Progenitor cell of endocrine pancreas (in vitro differentiated cells): ENCODE results near the gene THAP12. TPM values are rescaled to one million over a fixed set of nuclear protein-coding genes. Genes with fewer than 3 reads are reported as not detected.

ENCODE experiments used
- DNase-seq: peaks from one replicate; pipeline ENCODE4 v3.0.0; 2021; ENCODE audit warnings: low spot score; ENCODE audit not compliant: unreplicated experiment
- H3K27ac Mint-ChIP-seq: 2 replicates; pipeline ENCODE4 v1.8.0; 2021; ENCODE audit warnings: mild to moderate bottlenecking, moderate library complexity, mixed read lengths
- H3K27me3 Mint-ChIP-seq: 2 replicates; pipeline ENCODE4 v1.8.0; 2021; ENCODE audit warnings: mixed read lengths
- H3K36me3 Mint-ChIP-seq: 2 replicates; pipeline ENCODE4 v1.8.0; 2022; ENCODE audit warnings: mixed read lengths; ENCODE audit not compliant: insufficient read depth
- H3K4me1 Mint-ChIP-seq: 2 replicates; pipeline ENCODE4 v1.8.0; 2021; ENCODE audit warnings: low read depth, mixed read lengths
- H3K4me3 Mint-ChIP-seq: 2 replicates; pipeline ENCODE4 v1.8.0; 2021; ENCODE audit warnings: low read depth, mild to moderate bottlenecking, moderate library complexity, mixed read lengths
- H3K9me3 Mint-ChIP-seq: 2 replicates; pipeline ENCODE4 v1.8.0; 2021; ENCODE audit warnings: low read depth, mixed read lengths
- CTCF ChIP-seq: fragments of 200-600 bp; sonication (generic); IDR thresholded peaks from one replicate; pipeline ENCODE4 v1.5.0; 2021; ENCODE audit warnings: antibody characterized with exemption, mild to moderate bottlenecking; ENCODE audit not compliant: unreplicated experiment
- total RNA-seq: library from RNA; stranded (reverse); gene quantifications from 2 replicates; pipeline ENCODE4 v1.2.1, GENCODE V29; 2021

THAP12 gene
- total RNA-seq, 1 donor from 2014 or later = 51.1 TPM

- no peak for TF ChIP-seq CTCF
- peaks cover 23% of the 10 kb centered on the region for H3K4me1 Mint-ChIP-seq
These were observed 15.8 kb downstream of the THAP12 start for GRCh38 chr11:76365038-76365679.

GRCh38 chr11:76362716-76363115, 18.2 kb downstream of the THAP12 start:
- no peaks in the 10 kb centered on the region for H3K9me3 Mint-ChIP-seq
- H3K27ac Mint-ChIP-seq = peak overlapping the region; percentile 49
- H3K4me3 Mint-ChIP-seq = no peak overlapping the region
- DNase-seq = no peak
- H3K4me1 Mint-ChIP-seq = peaks cover 8% of the 10 kb centered on the region
- no peak for TF ChIP-seq CTCF
- no peaks in the 10 kb centered on the region for H3K27me3 Mint-ChIP-seq
- H3K36me3 Mint-ChIP-seq = peaks cover 17% of the 10 kb centered on the region

More at GRCh38 chr11:76365038-76365679, 15.8 kb downstream of the THAP12 start:
- Mint-ChIP-seq H3K9me3 (no peaks in the 10 kb centered on the region), H3K27me3 (no peaks in the 10 kb centered on the region), H3K4me3 (no peak overlapping the region), H3K27ac (no peak overlapping the region), H3K36me3 (peaks cover 13% of the 10 kb centered on the region)
- DNase-seq = no peak

GRCh38 chr11:76361776-76362175, 19.2 kb downstream of the THAP12 start:
- no peak for TF ChIP-seq CTCF
- H3K36me3 Mint-ChIP-seq = peaks cover 20% of the 10 kb centered on the region
- H3K4me3 Mint-ChIP-seq = no peak overlapping the region
- peaks cover 8% of the 10 kb centered on the region for H3K4me1 Mint-ChIP-seq
- H3K27ac Mint-ChIP-seq = no peak overlapping the region
- DNase-seq = no peak
- H3K9me3 Mint-ChIP-seq = no peaks in the 10 kb centered on the region
- no peaks in the 10 kb centered on the region for H3K27me3 Mint-ChIP-seq

- Mint-ChIP-seq H3K36me3 (peaks cover 20% of the 10 kb centered on the region), H3K27ac (no peak overlapping the region), H3K27me3 (no peaks in the 10 kb centered on the region), H3K9me3 (no peaks in the 10 kb centered on the region), H3K4me3 (no peak overlapping the region), H3K4me1 (peaks cover 8% of the 10 kb centered on the region)
- no peak for DNase-seq
- TF ChIP-seq CTCF = no peak
These were observed 19.6 kb downstream of the THAP12 start for GRCh38 chr11:76361374-76361773.

GRCh38 chr11:76355172-76355571, 25.8 kb downstream of the THAP12 start:
- Mint-ChIP-seq H3K27ac (no peak overlapping the region), H3K4me3 (no peak overlapping the region), H3K36me3 (peaks cover 49% of the 10 kb centered on the region), H3K9me3 (peaks cover 22% of the 10 kb centered on the region), H3K4me1 (no peaks in the 10 kb centered on the region), H3K27me3 (no peaks in the 10 kb centered on the region)
- TF ChIP-seq CTCF = no peak
- no peak for DNase-seq
